Calu3 (cell line): ENCODE measurements around the gene TNFAIP8. TPM values are rescaled to one million over a fixed set of nuclear protein-coding genes. Genes with fewer than 3 reads are reported as not detected.
A peak's percentile ranks its signal among the peaks of the same experiment; 100 is the strongest.

ENCODE experiments used
- BruUV-seq: library from RNA; stranded (reverse); fragments of 400-500 nt; replicated peaks from 2 replicates; lab custom pipeline; 2021; lab: Mats Ljungman, UMichigan
- CTCF ChIA-PET: fragments of 300-600 bp; sonication (Branson Sonifier 250); formaldehyde crosslinking; loops from one replicate; lab custom pipeline; 2022; ENCODE audit warnings: antibody characterized with exemption; lab: Charles Lee
- DNase-seq: peaks from one replicate; pipeline ENCODE4 v3.0.0; 2022
- H3K27ac Mint-ChIP-seq: one replicate; pipeline ENCODE4 v1.8.0; 2022; ENCODE audit warnings: mixed read lengths; ENCODE audit not compliant: unreplicated experiment
- H3K27me3 Mint-ChIP-seq: one replicate; pipeline ENCODE4 v1.8.0; 2022; ENCODE audit warnings: mixed read lengths; ENCODE audit not compliant: unreplicated experiment
- H3K36me3 Mint-ChIP-seq: one replicate; pipeline ENCODE4 v1.8.0; 2022; ENCODE audit warnings: mild to moderate bottlenecking, moderate library complexity, mixed read lengths; ENCODE audit not compliant: insufficient read depth, unreplicated experiment
- H3K4me1 Mint-ChIP-seq: one replicate; pipeline ENCODE4 v1.8.0; 2022; ENCODE audit warnings: mild to moderate bottlenecking, low read depth, mixed read lengths; ENCODE audit not compliant: unreplicated experiment
- H3K4me3 Mint-ChIP-seq: one replicate; pipeline ENCODE4 v1.8.0; 2022; ENCODE audit warnings: mild to moderate bottlenecking, low read depth, moderate library complexity, mixed read lengths; ENCODE audit not compliant: unreplicated experiment
- H3K9me3 Mint-ChIP-seq: one replicate; pipeline ENCODE4 v1.8.0; 2022; ENCODE audit warnings: low read depth, mixed read lengths; ENCODE audit not compliant: unreplicated experiment
- CTCF ChIP-seq: fragments of 200-600 bp; IDR thresholded peaks from one replicate; pipeline ENCODE4 v1.8.0; 2022; ENCODE audit warnings: antibody characterized with exemption; ENCODE audit not compliant: unreplicated experiment
- intact Hi-C: fragments of 100-400 bp; cut with micrococcal nuclease; formaldehyde crosslinking; loops from one replicate; pipeline ENCODE4 v1.10.0; 2022; ENCODE audit not compliant: unreplicated experiment
- total RNA-seq: library from RNA; stranded (reverse); gene quantifications from 2 replicates; pipeline ENCODE4 v1.2.3, GENCODE V29; 2022

TNFAIP8 gene
- total RNA-seq, 1 experiment from 2014 or later = 30.6 TPM

GRCh38 chr5:119354537-119355243 lies 1.1 kb upstream of the TNFAIP8 start:
- H3K27ac Mint-ChIP-seq = no peak overlapping the region
- H3K36me3 Mint-ChIP-seq = peaks cover 11% of the 10 kb centered on the region
- H3K4me3 Mint-ChIP-seq = peak overlapping the region; percentile 96
- intact Hi-C loops = loop anchor here (2.0 kb wide), 2 partner anchors 58 to 86 kb away; no protein-coding TSS in a partner anchor
- CTCF ChIA-PET = no interaction called here
- DNase-seq = no peak
- no TSS peak for BruUV-seq
- peaks cover 62% of the 10 kb centered on the region for H3K4me1 Mint-ChIP-seq
- no peaks in the 10 kb centered on the region for H3K27me3 Mint-ChIP-seq
- no peak for TF ChIP-seq CTCF
- H3K9me3 Mint-ChIP-seq = no peaks in the 10 kb centered on the region

GRCh38 chr5:119355244-119355638 lies 578 bp upstream of the TNFAIP8 start:
- intact Hi-C loops = loop anchor here (2.0 kb wide), 2 partner anchors 58 to 86 kb away; no protein-coding TSS in a partner anchor
- peaks cover 11% of the 10 kb centered on the region for H3K36me3 Mint-ChIP-seq
- no peak overlapping the region for H3K27ac Mint-ChIP-seq
- no peak for TF ChIP-seq CTCF
- BruUV-seq = no TSS peak
- CTCF ChIA-PET = interaction anchor here (1.6 kb wide), 1 partner anchor 21 kb away, joined by 6 read pairs; no protein-coding TSS in a partner anchor
- H3K4me3 Mint-ChIP-seq = peak overlapping the region; percentile 96
- peak; percentile 70 for DNase-seq
- H3K9me3 Mint-ChIP-seq = no peaks in the 10 kb centered on the region
- H3K27me3 Mint-ChIP-seq = no peaks in the 10 kb centered on the region
- peaks cover 67% of the 10 kb centered on the region for H3K4me1 Mint-ChIP-seq

- no peak for DNase-seq
- intact Hi-C loops = no loop called here
- peaks cover 82% of the 10 kb centered on the region for H3K4me1 Mint-ChIP-seq
- no TSS peak for BruUV-seq
- H3K36me3 Mint-ChIP-seq = peaks cover 11% of the 10 kb centered on the region
- CTCF ChIA-PET = interaction anchor here (0.6 to 1.6 kb wide), 4 partner anchors 11 to 156 kb away, joined by 3 to 7 read pairs (median 4); no protein-coding TSS in a partner anchor
- H3K9me3 Mint-ChIP-seq = no peaks in the 10 kb centered on the region
- H3K27me3 Mint-ChIP-seq = no peaks in the 10 kb centered on the region
- no peak for TF ChIP-seq CTCF
- H3K4me3 Mint-ChIP-seq = peak overlapping the region; percentile 96
- peak overlapping the region; percentile 45 for H3K27ac Mint-ChIP-seq
These were observed 881 bp downstream of the TNFAIP8 start for GRCh38 chr5:119356612-119357188.

- no TSS peak for BruUV-seq
- Mint-ChIP-seq H3K27me3 (no peaks in the 10 kb centered on the region), H3K27ac (no peak overlapping the region), H3K9me3 (no peaks in the 10 kb centered on the region), H3K36me3 (peaks cover 11% of the 10 kb centered on the region), H3K4me3 (peak overlapping the region; percentile 96), H3K4me1 (peaks cover 83% of the 10 kb centered on the region)
- CTCF ChIA-PET = interaction anchor here (1.2 to 1.5 kb wide), 2 partner anchors 10 to 52 kb away, joined by 3 to 7 read pairs; no protein-coding TSS in a partner anchor
- DNase-seq = no peak
- intact Hi-C loops = no loop called here
- TF ChIP-seq CTCF = no peak
These were observed 1.5 kb downstream of the TNFAIP8 start for GRCh38 chr5:119357270-119357669.
